GM12878 (cell line): Measurements from ENCODE around the gene FALEC. TPM values are rescaled to one million over a fixed set of nuclear protein-coding genes. Genes with fewer than 3 reads are reported as not detected.

ENCODE experiments used
- CEBPB ChIP-seq, 2 experiments: fragments of 150-350 bp in 1 of 2; IDR thresholded peaks; 2 replicates each; pipeline ENCODE4 v1.6.1; 2012 to 2014; ENCODE audit warnings: low read depth in 2 of 2, low read length in 2 of 2, borderline replicate concordance in 1 of 2, inconsistent platforms in 1 of 2
- CHD1 ChIP-seq: IDR thresholded peaks from 2 replicates; pipeline ENCODE4 v1.6.1; 2012; ENCODE audit warnings: low read depth, low read length, improper control_type of control experiment
- ESRRA ChIP-seq: IDR thresholded peaks from 2 replicates; pipeline ENCODE4 v1.6.1; 2012; ENCODE audit warnings: mild to moderate bottlenecking, low read length, improper control_type of control experiment
- EZH2 ChIP-seq: IDR thresholded peaks from 2 replicates; pipeline ENCODE4 v1.6.1; 2012; ENCODE audit warnings: low read depth, mild to moderate bottlenecking, control low read depth, inconsistent platforms, low read length, borderline replicate concordance; ENCODE audit not compliant: control insufficient read depth
- HSF1 ChIP-seq: fragments of 150-350 bp; IDR thresholded peaks from 2 replicates; pipeline ENCODE4 v1.6.1; 2014; ENCODE audit warnings: mild to moderate bottlenecking, low read depth, low read length
- IRF4 ChIP-seq: IDR thresholded peaks from 2 replicates; pipeline ENCODE4 v1.6.1; 2011; ENCODE audit warnings: low read depth, low read length
- JUND ChIP-seq: IDR thresholded peaks from 2 replicates; pipeline ENCODE4 v1.6.1; 2012; ENCODE audit warnings: low read depth, mild to moderate bottlenecking, low read length, improper control_type of control experiment, moderate library complexity
- NBN ChIP-seq: fragments of 450-650 bp; IDR thresholded peaks from 2 replicates; pipeline ENCODE4 v1.6.1; 2016
- NFXL1 ChIP-seq: fragments of 450-650 bp; IDR thresholded peaks from 2 replicates; pipeline ENCODE4 v1.6.1; 2017; ENCODE audit warnings: antibody characterized with exemption, mild to moderate bottlenecking, borderline replicate concordance
- PAX8 ChIP-seq: fragments of 450-650 bp; IDR thresholded peaks from 2 replicates; pipeline ENCODE4 v1.6.1; 2017; ENCODE audit warnings: mild to moderate bottlenecking, moderate library complexity
- PKNOX1 ChIP-seq: fragments of 450-650 bp; IDR thresholded peaks from 2 replicates; pipeline ENCODE4 v1.6.1; 2016; ENCODE audit warnings: mild to moderate bottlenecking
- RAD51 ChIP-seq: fragments of 450-650 bp; IDR thresholded peaks from 2 replicates; pipeline ENCODE4 v1.6.1; 2016; ENCODE audit warnings: moderate library complexity, mild to moderate bottlenecking, inconsistent platforms
- RUNX3 ChIP-seq: IDR thresholded peaks from 2 replicates; pipeline ENCODE4 v1.6.1; 2012; ENCODE audit warnings: low read length, inconsistent platforms
- SIN3A ChIP-seq: IDR thresholded peaks from 2 replicates; pipeline ENCODE4 v1.6.1; 2012; ENCODE audit warnings: low read depth, low read length, improper control_type of control experiment
- SIX5 ChIP-seq: IDR thresholded peaks from 2 replicates; pipeline ENCODE4 v1.6.1; 2011; ENCODE audit warnings: mild to moderate bottlenecking, low read depth, low read length, moderate library complexity; ENCODE audit not compliant: severe bottlenecking
- SMAD1 ChIP-seq: fragments of 450-650 bp; IDR thresholded peaks from 2 replicates; pipeline ENCODE4 v1.6.1; 2018; ENCODE audit warnings: mild to moderate bottlenecking, low read depth; ENCODE audit not compliant: partially characterized antibody
- TCF3 ChIP-seq: IDR thresholded peaks from 2 replicates; pipeline ENCODE4 v1.6.1; 2012; ENCODE audit warnings: low read depth, mild to moderate bottlenecking, low read length, borderline replicate concordance; ENCODE audit not compliant: insufficient read depth
- ZNF217 ChIP-seq: fragments of 450-650 bp; IDR thresholded peaks from 2 replicates; pipeline ENCODE4 v1.6.1; 2017; ENCODE audit warnings: antibody characterized with exemption, mild to moderate bottlenecking
- ZNF24 ChIP-seq: fragments of 450-650 bp; IDR thresholded peaks from 2 replicates; pipeline ENCODE4 v1.6.1; 2017; ENCODE audit warnings: antibody characterized with exemption, mild to moderate bottlenecking
- ZNF622 ChIP-seq: fragments of 450-650 bp; IDR thresholded peaks from 2 replicates; pipeline ENCODE4 v1.6.1; 2017; ENCODE audit warnings: mild to moderate bottlenecking, inconsistent platforms
- polyA plus RNA-seq, 11 experiments: library from polyadenylated mRNA; depleted of rRNA in 4 of 11; unstranded in 6 of 11; stranded (reverse) in 5 of 11; fragments of >200 nt; fragmentation: Nextera tagmentation in 4 of 11; fragmentation: Illumina TruSeq in 1 of 11; extraction: Ambion mirVana in 4 of 11; extraction: Trizol in 1 of 11; gene quantifications; 1 replicate in 1 of 11; 2 replicates in 10 of 11; pipeline versions ENCODE4 v1.2.1 to v1.2.3, GENCODE V29; 2011 to 2016; ENCODE audit warnings: inconsistent platforms in 2 of 11, missing spikeins in 2 of 11, low read depth in 1 of 11
- total RNA-seq, 4 experiments: library from RNA; depleted of rRNA in 3 of 4; stranded (reverse); fragments of >200 nt in 3 of 4; fragmentation: Illumina TruSeq in 1 of 4; extraction: Trizol in 1 of 4; gene quantifications; 2 replicates each; pipeline versions ENCODE4 v1.2.1 to v1.2.3, GENCODE V29; 2013 to 2021
- TF ChIP-seq, protein P1 (sequence below): fragments of 450-650 bp; IDR thresholded peaks from 2 replicates; pipeline ENCODE4 v1.6.1; 2017; ENCODE audit warnings: mild to moderate bottlenecking, moderate library complexity
- TF ChIP-seq, protein P2 (sequence below): IDR thresholded peaks from 2 replicates; pipeline ENCODE4 v1.6.1; 2012; ENCODE audit warnings: low read depth, low read length, improper control_type of control experiment

FALEC gene
- total and polyA plus RNA-seq, 10 of the 15 experiments (the other 5 are each of a cell fraction or from before 2014, with no cell fraction given) = 0.21 to 0.71 (median 0.32) TPM; not detected in 3

DNA sequence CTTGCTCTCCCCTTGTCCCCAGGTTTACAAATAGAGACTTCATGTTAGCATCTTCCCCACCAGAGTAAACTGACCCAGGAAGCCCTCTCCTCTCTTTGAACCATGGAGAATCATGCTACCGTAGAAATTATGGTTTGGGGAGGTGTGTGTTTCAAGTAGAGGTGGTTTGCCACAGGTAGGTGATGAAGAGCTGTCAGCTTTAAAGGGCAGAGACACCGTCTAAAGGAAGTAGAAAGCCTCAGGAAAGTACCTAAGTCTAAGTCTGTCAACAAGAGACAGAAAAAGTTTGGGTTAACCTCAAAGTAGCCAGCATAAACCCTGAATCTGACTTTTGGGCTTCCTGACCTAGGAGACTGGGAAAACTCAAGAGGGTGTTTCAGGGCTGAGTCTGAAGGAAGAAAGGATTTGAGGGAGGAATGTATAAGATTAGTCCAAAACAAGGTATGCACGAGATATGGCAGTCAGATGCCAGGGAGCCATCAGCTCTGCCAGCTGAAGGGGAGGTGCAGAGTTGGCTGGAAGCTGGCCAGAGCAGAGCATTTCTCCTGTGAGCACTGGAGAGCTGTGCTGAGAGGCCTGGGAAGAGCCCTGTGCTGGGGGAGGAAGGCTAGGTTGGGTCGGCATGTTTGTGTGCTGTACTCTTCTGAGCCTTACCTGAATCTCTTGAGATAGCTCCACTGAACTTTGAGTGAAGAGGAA lies 47.9 kb downstream of the FALEC start (continued):
- TF ChIP-seq, protein P1, sequence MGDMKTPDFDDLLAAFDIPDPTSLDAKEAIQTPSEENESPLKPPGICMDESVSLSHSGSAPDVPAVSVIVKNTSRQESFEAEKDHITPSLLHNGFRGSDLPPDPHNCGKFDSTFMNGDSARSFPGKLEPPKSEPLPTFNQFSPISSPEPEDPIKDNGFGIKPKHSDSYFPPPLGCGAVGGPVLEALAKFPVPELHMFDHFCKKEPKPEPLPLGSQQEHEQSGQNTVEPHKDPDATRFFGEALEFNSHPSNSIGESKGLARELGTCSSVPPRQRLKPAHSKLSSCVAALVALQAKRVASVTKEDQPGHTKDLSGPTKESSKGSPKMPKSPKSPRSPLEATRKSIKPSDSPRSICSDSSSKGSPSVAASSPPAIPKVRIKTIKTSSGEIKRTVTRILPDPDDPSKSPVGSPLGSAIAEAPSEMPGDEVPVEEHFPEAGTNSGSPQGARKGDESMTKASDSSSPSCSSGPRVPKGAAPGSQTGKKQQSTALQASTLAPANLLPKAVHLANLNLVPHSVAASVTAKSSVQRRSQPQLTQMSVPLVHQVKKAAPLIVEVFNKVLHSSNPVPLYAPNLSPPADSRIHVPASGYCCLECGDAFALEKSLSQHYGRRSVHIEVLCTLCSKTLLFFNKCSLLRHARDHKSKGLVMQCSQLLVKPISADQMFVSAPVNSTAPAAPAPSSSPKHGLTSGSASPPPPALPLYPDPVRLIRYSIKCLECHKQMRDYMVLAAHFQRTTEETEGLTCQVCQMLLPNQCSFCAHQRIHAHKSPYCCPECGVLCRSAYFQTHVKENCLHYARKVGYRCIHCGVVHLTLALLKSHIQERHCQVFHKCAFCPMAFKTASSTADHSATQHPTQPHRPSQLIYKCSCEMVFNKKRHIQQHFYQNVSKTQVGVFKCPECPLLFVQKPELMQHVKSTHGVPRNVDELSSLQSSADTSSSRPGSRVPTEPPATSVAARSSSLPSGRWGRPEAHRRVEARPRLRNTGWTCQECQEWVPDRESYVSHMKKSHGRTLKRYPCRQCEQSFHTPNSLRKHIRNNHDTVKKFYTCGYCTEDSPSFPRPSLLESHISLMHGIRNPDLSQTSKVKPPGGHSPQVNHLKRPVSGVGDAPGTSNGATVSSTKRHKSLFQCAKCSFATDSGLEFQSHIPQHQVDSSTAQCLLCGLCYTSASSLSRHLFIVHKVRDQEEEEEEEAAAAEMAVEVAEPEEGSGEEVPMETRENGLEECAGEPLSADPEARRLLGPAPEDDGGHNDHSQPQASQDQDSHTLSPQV = no peak
- TF ChIP-seq SIN3A (peak; percentile 34; the same call in 1 of the 2 replicates), SIX5 (no peak), PKNOX1 (peak; percentile 93), NBN (0 out of 2 replicates have a peak, but pooled peaks have one; percentile 9), NFXL1 (no peak), IRF4 (0 out of 2 replicates have a peak, but pooled peaks have one; percentile 7), CEBPB (IDR thresholded peaks at IDR 0.05; ENCODE audit: borderline replicate concordance in 1 of 2, low read depth in 2 of 2, low read length in 2 of 2) (no peak), PAX8 (no peak), HSF1 (no peak), CHD1 (0 out of 2 replicates have a peak, but pooled peaks have one; percentile 34), ZNF24 (no peak), TCF3 (no peak), SMAD1 (no peak), ZNF622 (no peak), RAD51 (no peak), EZH2 (no peak), JUND (no peak), RUNX3 (no peak), ZNF217 (no peak; the same call in 1 of the 2 replicates), ESRRA (0 out of 2 replicates have a peak, but pooled peaks have one; percentile 11)
- TF ChIP-seq, protein P2, sequence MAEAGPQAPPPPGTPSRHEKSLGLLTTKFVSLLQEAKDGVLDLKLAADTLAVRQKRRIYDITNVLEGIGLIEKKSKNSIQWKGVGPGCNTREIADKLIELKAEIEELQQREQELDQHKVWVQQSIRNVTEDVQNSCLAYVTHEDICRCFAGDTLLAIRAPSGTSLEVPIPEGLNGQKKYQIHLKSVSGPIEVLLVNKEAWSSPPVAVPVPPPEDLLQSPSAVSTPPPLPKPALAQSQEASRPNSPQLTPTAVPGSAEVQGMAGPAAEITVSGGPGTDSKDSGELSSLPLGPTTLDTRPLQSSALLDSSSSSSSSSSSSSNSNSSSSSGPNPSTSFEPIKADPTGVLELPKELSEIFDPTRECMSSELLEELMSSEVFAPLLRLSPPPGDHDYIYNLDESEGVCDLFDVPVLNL = no peak
